CD1c-positive myeloid dendritic cell (primary cell): ENCODE results near the gene DCXR.

Experiments used
- DNase-seq: peaks from one replicate; pipeline ENCODE4 v3.0.0-alpha.2; 2016; ENCODE audit errors: extremely low spot score

The DCXR gene

DNA sequence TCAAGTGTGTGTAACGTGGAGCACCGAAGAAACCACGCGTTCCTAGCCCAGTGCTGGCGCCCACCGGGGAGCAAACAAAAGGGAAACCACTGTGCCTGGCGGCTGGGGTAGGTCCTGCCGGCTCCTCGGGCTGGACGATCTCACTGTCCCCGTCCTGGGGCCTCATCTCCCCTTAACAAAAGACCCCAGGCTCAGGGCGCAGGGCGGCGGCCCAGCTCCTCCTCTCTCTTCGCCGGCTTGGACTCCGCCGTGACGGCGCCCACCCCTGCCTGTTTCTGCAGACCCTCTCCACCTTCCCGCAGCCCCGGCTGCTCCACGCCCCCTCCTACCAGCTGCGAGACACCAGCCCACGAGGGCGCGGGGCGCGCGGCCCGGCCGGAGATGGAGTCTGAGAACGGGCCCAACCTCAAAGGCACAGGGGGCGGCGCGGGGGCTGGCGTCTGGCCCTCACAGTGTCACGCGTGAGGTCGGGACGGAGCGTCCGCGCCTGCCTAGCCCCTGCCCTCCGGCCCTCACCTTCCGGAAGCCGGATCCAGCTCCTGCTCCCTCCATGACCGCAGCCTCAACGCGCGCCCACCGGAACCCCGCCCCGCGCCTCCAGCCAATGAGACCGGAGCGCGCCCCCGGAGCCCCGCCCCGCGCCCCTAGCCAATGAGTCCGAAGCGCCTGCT, 15.1 kb downstream of the DCXR start, which contains the start of gene CENPX:
Gene CENPX, minus strand, starts transcription at position 569 of the 671 bp plus-strand sequence. Its CDS starts 17 bp downstream, at position 552.
- no peak for DNase-seq

DNA sequence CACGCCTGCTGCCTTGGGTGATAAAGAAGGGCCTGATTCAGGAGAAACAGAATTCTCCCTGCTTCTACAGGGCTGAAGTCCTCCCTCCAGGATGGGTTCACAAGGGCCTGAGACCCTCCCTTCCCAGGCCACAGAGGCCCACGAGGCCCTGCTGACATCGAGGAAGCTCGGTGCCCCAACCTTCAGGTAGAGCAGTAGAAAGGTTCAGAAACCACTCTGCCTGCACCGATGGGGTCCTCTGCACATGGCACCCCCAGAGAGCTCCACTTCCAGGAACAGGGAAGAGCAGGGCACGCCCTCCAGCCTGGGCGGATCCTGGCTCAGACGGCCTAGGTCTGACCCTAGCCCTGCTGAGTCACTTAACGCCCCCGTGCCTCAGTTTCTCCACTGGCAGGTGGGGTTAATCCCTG, 15.6 kb downstream of the DCXR start:
- no peak for DNase-seq

DNA sequence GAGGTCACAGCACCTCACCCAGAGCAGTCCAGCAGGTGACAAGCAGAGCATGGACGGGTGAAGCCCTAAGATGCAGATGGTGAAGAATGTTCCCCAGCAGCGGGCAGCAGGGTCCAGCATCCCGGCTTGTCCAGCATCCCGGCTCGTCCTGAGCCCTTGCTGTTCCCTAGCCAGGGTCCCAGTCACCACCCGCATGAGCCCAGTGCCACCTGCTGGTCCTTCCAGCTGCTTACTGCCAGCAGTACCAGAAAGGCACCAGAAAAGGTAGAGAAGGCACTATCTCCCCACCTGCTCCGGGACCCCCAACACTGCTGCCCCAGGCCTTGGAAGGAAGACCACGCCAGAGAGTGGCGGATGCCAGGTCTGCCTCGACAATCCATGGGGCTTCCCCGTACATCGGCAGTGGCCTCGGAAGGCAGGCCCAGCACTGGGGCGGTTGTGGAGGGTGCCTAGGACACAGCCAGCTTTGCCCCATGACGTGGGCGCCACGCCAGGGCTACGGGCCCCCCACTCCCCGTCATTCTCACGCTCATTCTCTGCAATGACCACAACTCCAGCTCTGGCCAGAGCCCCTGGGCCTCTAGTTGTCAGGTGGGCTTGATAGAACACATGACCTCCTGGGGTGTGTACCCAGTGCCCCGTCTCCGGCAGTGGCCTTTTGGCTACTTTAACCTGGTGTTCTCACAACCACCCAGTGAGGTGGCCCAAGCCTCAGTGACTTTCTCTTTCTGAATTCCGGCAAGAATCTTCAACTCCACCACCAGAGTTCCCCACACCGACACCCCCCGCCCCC, 16.2 kb downstream of the DCXR start:
- DNase-seq = peak; percentile 57

DNA sequence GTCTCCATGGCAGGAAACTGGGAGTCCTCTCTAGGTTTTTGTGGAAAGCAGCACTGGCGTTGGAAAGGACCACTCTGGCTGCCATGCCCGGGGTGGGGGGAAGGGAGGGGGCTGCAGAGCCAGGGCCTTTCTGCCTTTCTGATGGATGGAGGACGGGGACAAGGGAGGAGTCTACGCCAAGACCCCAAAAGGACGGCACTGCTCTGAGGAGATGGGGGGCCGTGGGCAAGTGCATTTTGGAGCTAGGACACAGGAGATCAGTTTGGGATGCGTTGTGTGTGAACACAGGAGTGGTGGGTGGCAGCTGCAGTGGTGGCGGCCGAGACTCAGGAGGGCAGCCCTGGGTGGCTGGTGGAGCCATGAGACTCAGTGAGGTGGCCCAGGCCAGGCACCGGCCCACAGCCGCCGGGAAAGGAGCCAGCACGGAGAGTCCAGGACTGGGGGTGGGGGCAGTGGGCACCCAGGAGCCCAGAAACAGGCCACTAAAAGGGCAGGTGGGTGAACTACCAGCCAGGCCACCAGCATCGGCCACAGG, 16.9 kb downstream of the DCXR start:
- DNase-seq = no peak

DNA sequence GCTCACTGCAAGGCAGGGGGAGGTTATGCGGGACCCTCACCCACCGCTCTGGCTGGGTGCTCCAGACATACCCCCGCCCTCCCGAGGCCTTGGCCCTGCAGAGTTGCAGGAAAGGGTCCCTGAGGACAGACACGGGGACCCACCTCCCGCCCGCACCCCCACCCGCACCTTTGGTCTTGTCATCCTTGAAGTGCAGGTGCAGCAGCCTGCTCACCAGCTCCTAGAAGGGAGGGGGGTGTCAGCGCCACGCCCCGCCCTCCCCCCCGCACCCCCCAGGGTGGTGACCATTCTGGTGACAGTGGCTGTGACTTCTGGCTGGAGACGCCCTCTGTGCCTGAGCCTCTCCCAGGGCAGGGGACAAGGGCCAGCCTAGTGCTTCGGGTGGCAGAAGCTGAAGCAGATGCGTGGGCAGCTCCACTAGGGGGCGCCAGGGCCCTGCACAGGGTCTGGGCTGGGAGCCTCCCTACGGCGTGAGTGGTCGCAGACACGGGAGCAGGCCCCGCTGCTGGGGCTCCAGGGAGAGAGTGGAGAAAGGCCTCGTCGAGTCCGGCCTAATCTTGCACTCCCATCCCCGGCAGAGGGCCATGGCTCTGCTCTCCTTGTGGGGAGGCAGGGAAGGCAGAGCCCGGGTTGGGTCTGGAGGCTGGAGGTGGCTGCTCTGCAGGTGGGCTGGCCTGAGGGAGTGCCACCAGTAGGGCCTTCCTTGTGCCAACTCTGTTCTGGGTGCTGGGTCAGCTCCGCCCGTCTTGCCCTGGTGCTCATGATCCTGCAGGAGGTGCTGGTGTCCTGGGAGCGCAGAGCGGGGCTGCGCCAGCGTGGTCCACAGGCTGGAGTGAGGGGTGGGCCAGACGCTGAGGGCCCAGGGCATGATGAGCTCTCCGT, 17.6 kb downstream of the DCXR start:
- DNase-seq = peak; percentile 61

DNA sequence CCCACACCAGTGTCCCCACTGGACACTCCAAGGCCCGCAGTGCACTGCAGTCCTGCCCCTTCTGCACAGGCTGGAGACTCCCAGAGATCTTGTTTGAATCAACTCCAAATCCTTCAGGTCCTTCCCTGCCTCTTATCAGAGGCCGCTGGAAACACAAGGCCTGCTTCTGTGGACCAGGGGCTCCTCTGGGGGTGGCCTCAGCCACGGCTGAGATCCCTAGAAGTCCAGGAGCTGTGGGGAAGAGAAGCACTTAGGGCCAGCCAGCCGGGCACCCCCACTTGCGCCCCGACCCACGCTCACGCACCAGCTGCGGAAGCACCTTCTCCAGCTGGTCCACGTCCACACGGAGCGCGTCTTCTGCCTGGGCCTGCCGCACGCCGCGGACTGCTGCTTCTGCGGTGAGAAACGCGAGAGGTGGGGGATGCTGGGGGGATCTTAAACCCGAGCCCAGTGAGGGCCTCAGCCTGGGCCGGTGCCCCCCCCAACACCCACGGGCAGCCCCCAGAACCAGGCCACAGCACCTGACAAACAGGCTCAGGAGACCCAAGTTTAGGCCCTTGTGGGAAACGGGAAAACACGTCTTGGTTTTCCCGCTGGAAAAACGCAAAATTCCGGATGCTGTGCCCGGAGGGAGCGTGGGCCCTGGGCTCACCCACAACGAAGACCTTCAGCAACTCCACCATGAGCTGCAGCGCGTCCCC, 18.4 kb downstream of the DCXR start:
- no peak for DNase-seq

DNA sequence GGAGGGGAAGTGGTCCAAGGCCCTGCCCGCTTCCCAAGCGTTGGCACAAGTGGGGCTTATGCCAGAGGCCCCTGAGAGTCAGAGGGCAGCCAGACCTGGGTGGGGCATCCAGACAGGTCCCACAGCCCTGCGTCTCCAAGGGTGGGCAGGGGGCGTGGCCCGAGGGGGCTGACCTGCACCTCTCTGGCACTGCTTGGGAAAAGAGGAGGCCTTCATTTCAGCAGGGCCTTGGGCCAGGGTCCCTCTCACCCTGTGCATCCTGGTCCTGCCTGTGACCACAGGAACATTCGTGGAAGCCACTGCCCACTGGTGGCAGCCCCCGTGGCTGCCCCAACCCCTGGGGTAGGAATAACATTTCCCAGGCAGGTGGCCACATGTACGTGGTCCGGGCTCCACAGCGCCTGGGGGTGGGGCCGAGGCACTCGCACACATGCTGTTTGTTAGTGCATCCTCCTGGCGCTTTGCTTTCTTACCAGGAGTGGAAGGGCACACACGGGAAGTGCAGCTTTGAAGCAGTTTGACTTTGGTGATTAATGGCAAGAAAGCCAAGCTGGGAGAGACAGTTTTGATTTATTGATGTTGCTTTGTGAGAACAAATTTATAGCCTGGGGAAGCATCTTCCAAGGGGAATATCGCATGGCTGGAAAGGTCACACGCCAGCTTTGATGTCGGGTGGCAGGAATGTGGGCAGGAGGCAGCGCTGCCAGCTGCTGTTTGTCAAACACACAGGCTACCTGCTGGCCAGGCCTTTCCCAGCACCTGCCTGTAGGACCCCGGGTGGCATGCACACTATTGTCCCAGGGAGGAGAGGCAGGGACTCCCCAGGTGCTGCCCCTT, 19.1 kb downstream of the DCXR start:
- no peak for DNase-seq

DNA sequence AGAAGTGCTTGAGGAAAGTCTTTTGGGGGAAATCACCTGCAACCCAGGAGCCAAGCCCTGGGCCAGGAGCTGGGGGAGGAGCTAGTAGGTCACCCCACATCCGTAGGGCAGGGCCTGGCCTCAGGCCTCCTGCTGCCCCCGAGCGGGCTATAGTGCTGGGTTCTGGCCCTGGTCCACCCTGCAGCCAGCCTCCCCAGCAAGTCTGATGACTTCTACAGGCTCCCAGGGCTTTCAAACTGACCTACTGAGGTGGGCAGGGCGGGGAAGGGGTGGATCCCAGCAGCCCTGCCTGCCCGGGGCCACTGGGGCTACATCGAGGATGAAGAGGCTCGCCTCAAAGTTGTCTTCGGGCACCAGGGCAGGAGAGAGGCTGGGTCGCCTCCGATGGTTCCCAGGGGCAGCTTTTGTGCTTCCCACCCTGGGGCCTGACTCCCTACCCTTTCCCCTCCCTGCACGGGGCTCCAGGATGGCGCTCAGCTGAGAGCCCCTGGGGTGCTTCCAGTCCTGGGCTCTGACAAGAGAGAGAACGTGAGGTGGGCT, 19.8 kb downstream of the DCXR start:
- DNase-seq = no peak

DNA sequence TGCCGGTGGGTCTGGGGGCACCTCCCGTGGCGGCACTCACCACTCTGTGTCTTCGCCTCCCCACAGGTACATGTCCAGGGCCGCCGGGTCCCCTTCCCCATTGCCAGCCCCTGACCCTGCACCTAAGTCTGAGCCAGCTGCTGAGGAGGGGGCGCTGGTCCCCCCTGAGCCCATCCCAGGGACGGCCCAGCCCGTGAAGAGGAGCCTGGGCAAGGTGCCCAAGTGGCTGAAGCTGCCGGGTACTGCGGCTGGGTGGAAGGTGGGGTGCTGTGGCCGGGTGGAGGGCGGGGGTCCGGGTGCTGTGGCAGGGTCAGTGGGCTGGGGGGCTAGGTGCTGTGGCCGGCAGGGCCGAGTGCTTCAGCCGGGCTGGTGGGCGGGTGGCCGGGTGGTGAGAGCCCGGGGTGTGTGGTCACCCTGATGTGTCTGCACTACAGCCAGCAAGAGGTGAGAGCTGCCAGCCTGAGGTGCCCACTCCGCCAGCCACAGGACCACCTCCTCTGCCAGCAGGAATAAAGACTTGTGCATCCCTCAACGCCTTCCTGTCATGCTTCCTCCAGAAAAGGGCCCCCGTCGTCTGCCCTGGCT, 20.5 kb downstream of the DCXR start:
- DNase-seq = no peak

DNA sequence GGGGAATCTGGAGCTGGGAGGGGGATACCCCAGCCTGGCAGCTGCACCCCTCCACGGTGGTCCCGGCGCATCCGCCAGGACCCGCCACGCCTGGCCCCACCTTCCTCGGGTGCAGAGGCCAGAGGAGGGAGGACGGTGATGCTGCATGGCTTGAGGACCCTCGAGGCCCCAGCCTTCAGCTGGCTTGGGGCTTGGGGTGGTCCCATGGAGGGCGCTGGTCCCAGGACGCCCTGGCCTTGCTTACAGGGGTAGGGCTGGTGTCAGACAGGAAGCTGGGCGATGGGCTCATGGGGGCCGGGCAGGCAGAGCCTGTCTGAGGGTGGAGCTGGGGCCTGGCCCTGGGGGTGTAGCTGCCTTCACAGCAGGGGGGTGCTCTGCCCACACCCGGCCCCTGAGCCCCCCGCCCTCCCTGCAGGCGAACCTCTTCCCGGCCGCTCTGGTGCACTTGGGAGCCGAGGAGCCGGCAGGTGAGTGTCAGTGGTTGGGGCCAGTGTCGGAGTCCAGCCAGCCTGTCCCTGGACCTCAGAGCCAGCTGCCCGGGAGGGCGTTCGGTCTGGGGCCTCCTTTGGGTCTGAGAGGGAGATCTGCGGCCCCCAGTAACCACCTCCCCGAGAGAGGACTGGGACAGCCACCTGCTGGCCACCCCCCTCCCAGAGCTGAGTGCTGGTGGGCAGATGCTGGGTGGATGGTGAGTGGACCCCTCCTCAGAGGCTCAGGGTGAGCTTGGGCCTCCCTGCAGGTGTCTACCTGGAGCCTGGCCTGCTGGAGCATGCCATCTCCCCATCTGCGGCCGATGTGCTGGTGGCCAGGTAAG, 21.2 kb downstream of the DCXR start:
- DNase-seq = no peak

DNA sequence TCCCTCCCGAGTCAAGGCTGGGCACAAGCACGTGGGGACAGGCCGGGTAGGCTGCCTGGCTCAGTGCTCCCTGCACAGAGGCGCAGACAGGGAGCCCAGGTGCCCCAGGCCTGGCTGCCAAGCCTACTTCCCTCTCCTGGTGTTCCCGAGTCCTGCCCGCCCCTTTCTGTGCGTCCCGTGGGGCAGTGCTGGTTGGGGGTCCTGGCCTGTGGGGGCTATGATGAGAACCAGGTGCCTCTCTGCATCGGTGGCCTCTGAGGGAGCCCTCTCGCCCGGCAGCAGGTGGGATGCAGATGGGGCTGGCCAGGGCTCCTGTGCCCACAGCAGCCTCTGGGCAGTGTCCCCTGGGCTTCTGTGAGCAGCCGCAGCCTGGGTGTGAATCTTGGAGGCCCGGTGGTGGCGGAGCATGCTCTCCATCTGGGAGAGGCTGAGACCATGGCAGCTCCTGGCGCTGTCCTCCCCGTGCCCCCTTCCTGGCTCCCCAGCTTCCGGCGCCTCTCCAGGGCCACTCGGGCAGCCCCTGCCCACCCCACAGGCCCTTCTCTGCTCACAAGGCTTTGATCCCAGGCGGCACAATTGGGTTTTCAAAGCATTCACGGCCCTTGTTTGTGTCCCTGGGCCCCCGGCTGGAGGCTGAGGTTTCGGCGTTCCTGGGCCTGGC, 22.1 kb downstream of the DCXR start:
- DNase-seq = no peak

DNA sequence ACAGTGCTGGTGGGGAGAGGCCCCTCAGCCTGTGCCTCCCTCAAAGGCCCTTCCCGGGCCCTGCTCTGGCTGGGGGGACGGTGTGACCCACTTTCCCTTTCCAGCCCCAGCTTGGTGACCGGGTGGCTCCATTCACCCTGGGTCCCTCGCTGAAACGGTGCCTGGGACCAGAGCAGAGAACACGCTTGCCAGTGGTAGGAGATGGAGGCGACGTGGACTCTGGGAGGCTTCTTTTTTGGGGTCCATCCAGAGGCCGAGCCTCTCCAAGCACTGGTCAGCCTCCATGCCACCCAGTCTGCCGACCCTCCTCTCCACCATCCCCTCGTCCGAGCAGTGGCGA, 22.6 kb downstream of the DCXR start:
- no peak for DNase-seq

DNA sequence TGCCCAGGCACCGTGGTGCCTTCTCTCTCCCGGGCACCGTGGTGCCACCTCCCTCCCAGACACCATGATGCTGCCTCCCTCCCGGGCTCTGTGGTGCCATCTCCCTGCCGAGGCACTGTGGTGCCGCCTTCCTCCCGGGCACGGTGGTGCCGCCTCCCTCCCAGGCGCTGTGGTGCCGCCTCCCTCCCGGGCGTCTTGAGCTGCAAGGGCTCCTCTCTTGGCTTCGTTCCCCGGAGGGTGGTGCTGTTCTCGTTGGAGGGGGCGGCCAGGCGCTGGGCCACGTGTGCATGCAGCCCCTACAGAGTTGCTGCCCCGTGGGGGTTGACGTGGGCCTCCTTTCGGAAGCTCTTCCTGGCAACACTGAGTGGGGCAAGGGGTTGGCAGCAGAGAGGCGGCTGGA, 23.1 kb downstream of the DCXR start:
- no peak for DNase-seq

DNA sequence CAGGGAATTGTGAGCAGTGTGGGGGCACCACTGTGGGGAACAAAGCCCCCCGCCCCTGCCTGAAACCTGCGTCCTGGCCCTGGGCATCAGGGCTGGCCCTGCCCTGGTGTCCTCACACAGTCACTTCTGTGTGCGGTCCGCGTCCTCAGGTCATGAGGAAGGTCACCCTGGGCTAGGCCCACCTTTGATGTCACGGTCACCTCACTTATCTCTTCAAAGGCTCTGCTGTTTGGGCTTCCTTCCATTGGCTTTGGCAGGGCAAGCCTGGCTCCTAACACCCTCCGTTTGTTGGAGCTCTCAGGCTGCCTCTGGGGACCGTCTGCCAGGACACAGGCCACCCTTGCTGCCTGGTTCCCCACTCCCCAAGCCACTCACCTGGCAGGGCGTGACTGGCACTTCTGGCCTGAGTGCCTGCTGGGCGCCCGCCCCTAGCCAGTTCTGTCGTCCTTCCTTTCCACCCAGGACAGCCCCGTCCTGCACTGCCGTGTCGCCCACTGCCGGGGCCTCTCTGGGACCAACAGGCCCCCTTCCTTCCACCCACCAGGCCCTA, 23.6 kb downstream of the DCXR start:
- DNase-seq = no peak

DNA sequence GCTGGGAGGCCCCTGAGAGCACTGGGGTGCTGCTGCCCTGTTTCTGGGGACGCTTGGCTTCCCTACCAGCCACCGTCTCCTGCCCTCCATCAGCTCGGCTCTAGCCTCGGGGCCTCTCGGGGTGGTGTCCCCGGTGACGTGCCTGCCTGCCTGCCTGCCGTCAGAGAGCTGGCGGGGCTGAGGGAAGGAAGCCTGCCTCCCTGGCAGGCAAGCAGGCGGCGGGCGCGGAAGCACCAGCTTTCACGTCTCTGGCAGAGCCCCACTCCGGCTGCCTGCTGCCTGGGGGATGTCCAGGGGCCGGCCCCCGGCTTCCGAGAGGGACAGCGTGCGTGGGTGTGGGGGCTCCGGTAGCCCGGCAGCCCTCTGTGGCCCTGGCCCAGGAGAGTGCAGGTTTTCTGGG, 24.2 kb downstream of the DCXR start:
- no peak for DNase-seq

DNA sequence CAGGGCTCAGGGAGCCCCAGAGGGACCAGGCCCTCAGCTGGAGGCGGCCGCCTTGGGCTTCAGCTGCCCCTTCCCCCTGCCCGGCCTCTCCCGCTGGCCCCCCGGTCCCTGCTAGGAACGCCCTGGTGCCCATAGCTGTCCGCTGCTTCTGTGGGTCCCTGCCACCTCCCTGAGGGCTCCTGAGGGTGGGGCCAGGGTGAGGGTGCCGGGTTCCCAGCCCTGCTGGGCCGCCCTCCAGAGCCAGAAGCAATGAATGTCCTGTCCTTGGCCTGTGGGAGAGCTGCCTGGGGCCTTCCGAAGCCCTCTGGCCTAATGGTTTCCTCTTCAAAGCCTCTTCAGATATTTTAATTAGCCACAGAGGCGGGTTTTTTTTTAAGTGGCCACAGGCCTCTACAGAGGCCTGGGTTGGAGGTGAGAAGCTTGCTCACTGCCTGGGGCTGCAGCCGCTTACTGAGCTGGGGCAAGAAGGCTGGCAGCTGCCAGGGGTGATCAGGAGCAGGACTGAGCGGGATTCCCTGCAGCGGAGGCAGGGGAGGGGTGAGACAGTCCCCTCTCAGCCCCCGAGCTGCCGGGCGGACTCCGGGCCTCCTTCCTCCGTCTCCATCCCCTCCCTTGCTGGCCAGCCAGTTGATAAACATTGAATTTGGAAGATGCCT, 24.7 kb downstream of the DCXR start:
- DNase-seq = no peak

DNA sequence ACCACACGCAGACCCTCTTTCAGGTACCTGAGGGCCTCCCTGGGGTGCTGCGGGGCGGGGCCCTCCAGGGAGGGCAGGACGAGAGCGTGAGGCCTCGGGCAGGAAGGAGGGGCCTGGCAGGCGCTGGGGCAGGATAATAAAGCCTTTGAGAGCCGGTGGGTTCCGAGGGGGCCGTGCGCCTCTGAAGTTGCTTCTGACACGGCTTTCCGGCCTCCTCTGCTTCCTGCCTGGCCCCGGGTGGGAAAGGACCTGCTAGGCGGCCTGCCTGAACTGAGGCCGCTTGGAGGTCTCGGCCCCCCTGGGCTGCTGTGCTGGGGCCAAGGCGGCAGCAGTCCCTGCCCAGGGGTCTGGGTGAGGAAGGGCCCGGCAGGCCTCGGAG, 25.2 kb downstream of the DCXR start:
- DNase-seq = no peak
